HUES64 (cell line): Measurements from ENCODE around the gene DEFB124.
"Not testable (repeated sequence)": the region's sequence is repeated elsewhere in the genome, so short reads cannot be mapped to it uniquely, and the experiment has no call there.

ENCODE experiments used
- H3K27ac ChIP-seq: 2 replicates; pipeline ENCODE4 v1.7.0; 2013; ENCODE audit warnings: low read depth, low read length, inconsistent platforms
- H3K27me3 ChIP-seq: 2 replicates; pipeline ENCODE4 v1.6.1; 2013; ENCODE audit warnings: mild to moderate bottlenecking, low read length; ENCODE audit not compliant: insufficient read depth
- H3K36me3 ChIP-seq: 2 replicates; pipeline ENCODE4 v1.6.1; 2013; ENCODE audit warnings: mild to moderate bottlenecking, low read length; ENCODE audit not compliant: insufficient read depth
- H3K4me1 ChIP-seq: 2 replicates; pipeline ENCODE4 v1.6.1; 2013; ENCODE audit warnings: mild to moderate bottlenecking, low read length, moderate library complexity; ENCODE audit not compliant: insufficient read depth
- H3K4me3 ChIP-seq: 2 replicates; pipeline ENCODE4 v1.5.1; 2013; ENCODE audit warnings: mild to moderate bottlenecking, low read length, moderate library complexity
- H3K9ac ChIP-seq: 2 replicates; pipeline ENCODE4 v1.6.1; 2013; ENCODE audit warnings: mild to moderate bottlenecking, low read depth, low read length
- H3K9me3 ChIP-seq: 2 replicates; pipeline ENCODE4 v1.6.1; 2013; ENCODE audit warnings: low read depth, low read length; ENCODE audit not compliant: insufficient read depth
- WGBS: fragments of 150-250, 120-280 bp; methylation state at CpG from one replicate; pipeline ENCODE4 v1.1.7; 2013; ENCODE audit warnings: missing lambda C conversion rate; 5-methylcytosine and 5-hydroxymethylcytosine counted together

The DEFB124 gene

GRCh38 chr20:31485450-31486339 is 10.8 kb upstream of the DEFB124 start:
- Histone ChIP-seq H3K9ac (no peak overlapping the region), H3K4me3 (no peak overlapping the region), H3K4me1 (no peaks in the 10 kb centered on the region), H3K36me3 (no peaks in the 10 kb centered on the region), H3K27ac (no peak overlapping the region), H3K9me3 (peaks cover 78% of the 10 kb centered on the region), H3K27me3 (no peaks in the 10 kb centered on the region)
- WGBS = 91% methylated on average over 27 of the region's 31 CpGs

GRCh38 chr20:31484001-31484400 is 9.1 kb upstream of the DEFB124 start:
- H3K9me3 ChIP-seq = peaks cover 73% of the 10 kb centered on the region
- no peak overlapping the region for H3K27ac ChIP-seq
- H3K4me1 ChIP-seq = no peaks in the 10 kb centered on the region
- whole genome bisulfite sequencing = 90% methylated on average over 36 of the region's 36 CpGs
- no peaks in the 10 kb centered on the region for H3K36me3 ChIP-seq
- no peak overlapping the region for H3K4me3 ChIP-seq
- H3K9ac ChIP-seq = no peak overlapping the region
- no peaks in the 10 kb centered on the region for H3K27me3 ChIP-seq

DNA sequence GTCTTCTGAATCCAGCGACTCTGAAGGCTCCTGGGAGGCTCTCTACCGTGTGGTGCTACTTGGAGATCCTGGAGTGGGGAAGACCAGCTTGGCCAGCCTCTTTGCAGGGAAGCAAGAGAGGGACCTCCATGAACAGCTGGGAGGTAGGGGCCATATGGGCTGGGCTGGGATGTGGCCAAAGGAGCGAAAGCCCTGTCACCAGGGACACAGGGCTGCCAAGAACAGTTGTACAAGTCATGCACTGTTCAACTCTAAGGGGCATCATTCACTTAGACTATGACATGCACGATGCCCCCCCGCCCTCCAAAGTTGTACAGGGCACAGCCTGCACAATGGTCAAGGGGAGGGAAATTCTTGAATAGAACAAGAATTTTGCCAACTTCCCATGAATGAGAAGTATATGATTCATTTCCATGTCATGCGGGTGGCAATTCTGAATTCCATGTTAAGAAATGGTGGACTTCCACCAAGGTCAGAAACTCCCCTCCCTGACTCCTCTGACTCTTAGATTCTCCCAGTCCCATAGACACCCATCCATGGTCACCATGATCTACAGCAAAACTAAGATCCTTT is 1.8 kb upstream of the DEFB124 start:
- Histone ChIP-seq H3K27ac (no peak overlapping the region), H3K9ac (no peak overlapping the region), H3K27me3 (no peaks in the 10 kb centered on the region), H3K4me1 (no peaks in the 10 kb centered on the region), H3K9me3 (peaks cover 79% of the 10 kb centered on the region), H3K36me3 (no peaks in the 10 kb centered on the region), H3K4me3 (no peak overlapping the region)
- 72% methylated on average over 6 of the region's 6 CpGs for WGBS

DNA sequence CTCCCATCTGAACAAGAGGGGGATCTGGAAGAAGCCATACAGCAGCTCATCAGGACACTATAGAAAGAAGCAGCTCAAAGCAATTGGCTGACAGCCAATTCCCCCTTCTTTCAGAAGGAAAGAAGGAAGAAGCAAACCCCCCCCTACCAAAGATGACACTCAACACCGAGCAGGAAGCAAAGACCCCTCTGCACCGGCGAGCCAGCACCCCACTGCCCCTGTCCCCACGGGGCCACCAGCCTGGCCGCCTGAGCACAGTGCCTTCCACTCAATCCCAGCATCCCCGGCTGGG is 1.3 kb upstream of the DEFB124 start:
- no peak overlapping the region for H3K27ac ChIP-seq
- H3K9ac ChIP-seq = no peak overlapping the region
- peaks cover 74% of the 10 kb centered on the region for H3K9me3 ChIP-seq
- 76% methylated on average over 6 of the region's 6 CpGs for WGBS
- H3K27me3 ChIP-seq = no peaks in the 10 kb centered on the region
- no peaks in the 10 kb centered on the region for H3K4me1 ChIP-seq
- no peaks in the 10 kb centered on the region for H3K36me3 ChIP-seq
- no peak overlapping the region for H3K4me3 ChIP-seq

- H3K4me3 ChIP-seq = no peak overlapping the region
- no peaks in the 10 kb centered on the region for H3K4me1 ChIP-seq
- H3K27me3 ChIP-seq = no peaks in the 10 kb centered on the region
- H3K36me3 ChIP-seq = no peaks in the 10 kb centered on the region
- H3K27ac ChIP-seq = no peak overlapping the region
- no peak overlapping the region for H3K9ac ChIP-seq
- WGBS = 87% methylated on average over 29 of the region's 29 CpGs
- H3K9me3 ChIP-seq = peaks cover 69% of the 10 kb centered on the region
These were observed 756 bp upstream of the DEFB124 start for GRCh38 chr20:31475472-31476293.

DNA sequence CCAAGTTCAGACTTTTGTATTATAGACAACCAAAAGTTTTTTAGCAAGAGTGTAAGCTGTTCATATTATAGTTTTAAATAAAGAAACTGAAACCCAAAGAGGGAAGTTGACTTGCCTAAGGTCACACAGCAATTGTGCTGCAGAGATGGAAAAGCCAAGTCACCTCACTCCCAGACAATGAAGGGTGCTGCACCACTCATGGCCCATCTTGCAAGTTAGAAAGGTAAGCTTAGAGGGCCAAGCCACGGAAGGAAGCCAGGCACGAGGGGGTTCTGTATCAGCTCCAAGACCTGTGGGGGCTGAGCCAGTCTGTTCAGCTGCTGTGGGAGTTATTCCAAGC is 860 bp downstream of the DEFB124 start:
- WGBS = 43% methylated on average over 2 of the region's 2 CpGs
- Histone ChIP-seq H3K27me3 (no peaks in the 10 kb centered on the region), H3K4me1 (no peaks in the 10 kb centered on the region), H3K36me3 (no peaks in the 10 kb centered on the region), H3K9me3 (peaks cover 60% of the 10 kb centered on the region), H3K4me3 (no peak overlapping the region), H3K27ac (no peak overlapping the region), H3K9ac (no peak overlapping the region)

DNA sequence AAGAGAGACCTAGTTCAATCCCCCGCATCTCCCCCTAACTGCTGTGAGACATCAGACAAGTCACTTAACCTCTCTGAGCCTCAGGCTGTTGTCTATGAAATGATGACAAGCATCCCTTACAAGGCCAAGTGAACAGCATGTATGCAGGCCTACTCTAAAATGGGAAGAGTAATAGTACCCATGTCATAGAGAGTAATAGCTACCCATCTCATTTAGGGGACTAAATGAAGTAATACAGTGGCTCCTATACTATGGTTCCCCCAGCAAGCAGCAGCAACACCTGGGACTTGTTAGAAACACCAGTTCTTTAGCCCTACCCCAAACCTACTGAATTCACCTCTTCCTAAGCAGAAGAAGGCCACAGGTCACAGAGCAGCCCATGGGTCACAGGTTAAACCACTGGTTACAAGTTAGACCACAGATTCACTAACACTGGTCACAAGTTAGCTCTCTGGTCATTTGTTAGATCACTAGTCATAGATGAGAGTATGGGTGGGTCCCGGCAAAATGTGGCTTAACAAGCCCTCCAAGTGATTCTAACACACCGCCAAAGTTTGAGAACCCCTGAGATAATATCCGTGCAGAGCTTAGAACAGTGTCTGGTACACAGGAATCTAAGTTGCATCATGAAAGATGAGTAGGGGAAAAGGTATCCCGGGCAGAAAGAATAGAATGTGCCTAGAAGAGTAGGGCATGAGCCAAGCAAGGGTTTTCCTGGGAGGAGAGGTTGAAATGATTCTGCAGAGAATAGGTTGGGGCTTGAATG is 1.4 kb downstream of the DEFB124 start:
- Histone ChIP-seq H3K4me1 (no peaks in the 10 kb centered on the region), H3K36me3 (no peaks in the 10 kb centered on the region), H3K4me3 (no peak overlapping the region), H3K9me3 (peaks cover 56% of the 10 kb centered on the region), H3K27me3 (no peaks in the 10 kb centered on the region), H3K27ac (no peak overlapping the region), H3K9ac (no peak overlapping the region)
- 82% methylated on average over 5 of the region's 5 CpGs for WGBS

DNA sequence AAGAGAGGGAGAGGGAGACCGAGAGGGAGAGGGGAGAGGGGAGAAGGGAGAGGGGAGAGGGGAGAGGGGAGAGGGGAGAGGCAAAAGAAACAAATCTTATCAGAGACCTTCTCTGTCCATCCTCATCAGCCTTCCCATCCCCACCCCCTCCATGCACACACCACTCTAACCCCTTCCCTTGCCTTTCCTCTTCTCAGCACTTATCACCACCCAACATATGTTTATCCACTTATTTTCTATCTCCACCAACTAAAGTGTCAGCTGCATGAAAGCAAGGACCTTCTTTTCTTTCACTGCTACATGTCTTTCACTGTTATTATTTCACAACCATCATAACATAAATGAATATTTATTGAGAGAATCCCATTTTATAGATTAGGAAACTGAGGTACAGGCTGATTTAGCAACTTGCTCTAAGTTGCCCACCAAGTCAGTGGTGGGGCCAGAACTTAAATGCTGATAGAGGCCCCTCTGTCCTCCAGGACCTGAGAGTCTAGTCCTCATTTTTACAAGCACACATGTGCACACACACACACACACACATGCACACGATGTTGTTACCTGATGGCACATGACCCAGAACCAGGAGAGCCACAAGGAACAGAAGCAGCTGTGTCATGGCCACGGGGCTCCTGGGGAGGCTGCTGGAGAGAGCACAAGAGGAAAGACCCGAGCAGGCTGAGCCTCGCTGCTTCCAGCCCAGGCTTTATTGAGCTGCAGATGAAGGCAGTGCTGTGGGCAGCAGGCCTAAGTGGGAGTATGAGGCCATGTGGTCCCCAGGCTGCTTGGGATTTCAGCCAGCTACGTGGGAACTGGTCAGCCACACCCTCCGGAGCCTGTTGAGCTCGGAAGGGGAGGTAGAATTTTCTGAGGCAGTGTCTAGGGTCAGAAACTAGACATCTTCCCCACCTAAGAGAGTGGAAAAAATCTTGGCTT is 2.3 kb downstream of the DEFB124 start:
- no peaks in the 10 kb centered on the region for H3K27me3 ChIP-seq
- no peak overlapping the region for H3K27ac ChIP-seq
- no peaks in the 10 kb centered on the region for H3K36me3 ChIP-seq
- H3K9ac ChIP-seq = no peak overlapping the region
- no peak overlapping the region for H3K4me3 ChIP-seq
- 58% methylated on average over 7 of the region's 8 CpGs for WGBS
- no peaks in the 10 kb centered on the region for H3K4me1 ChIP-seq
- H3K9me3 ChIP-seq = peaks cover 55% of the 10 kb centered on the region

GRCh38 chr20:31470946-31471345 is 4.0 kb downstream of the DEFB124 start:
- peaks cover 48% of the 10 kb centered on the region for H3K9me3 ChIP-seq
- 99% methylated on average over 7 of the region's 33 CpGs for WGBS
- H3K27me3 ChIP-seq, H3K36me3 ChIP-seq, H3K27ac ChIP-seq, H3K9ac ChIP-seq, H3K4me1 ChIP-seq, H3K4me3 ChIP-seq: not testable (repeated sequence)

GRCh38 chr20:31454361-31454760 is 20.6 kb downstream of the DEFB124 start:
- H3K9me3 ChIP-seq = peaks cover 35% of the 10 kb centered on the region
- H3K9ac ChIP-seq = no peak overlapping the region
- H3K27ac ChIP-seq = no peak overlapping the region
- no peaks in the 10 kb centered on the region for H3K4me1 ChIP-seq
- WGBS = 100% methylated on average over 1 of the region's 1 CpG
- H3K4me3 ChIP-seq = no peak overlapping the region
- no peaks in the 10 kb centered on the region for H3K36me3 ChIP-seq
- H3K27me3 ChIP-seq = no peaks in the 10 kb centered on the region
